Ishikawa (cell line): Measurements from ENCODE around the gene KCNT1.

Experiments used
- CREB1 ChIP-seq: IDR thresholded peaks from 2 replicates; pipeline ENCODE4 v1.6.1; 2012; ENCODE audit warnings: low read depth
- EP300 ChIP-seq: IDR thresholded peaks from 2 replicates; pipeline ENCODE4 v1.6.1; 2012; ENCODE audit warnings: borderline replicate concordance
- FOXM1 ChIP-seq: IDR thresholded peaks from 2 replicates; pipeline ENCODE4 v1.6.1; 2012; ENCODE audit warnings: low read depth, borderline replicate concordance
- RAD21 ChIP-seq: IDR thresholded peaks from 2 replicates; pipeline ENCODE4 v1.6.1; 2012; ENCODE audit warnings: low read depth
- TAF1 ChIP-seq: IDR thresholded peaks from 2 replicates; pipeline ENCODE4 v1.6.1; 2012; ENCODE audit warnings: low read depth, mild to moderate bottlenecking
- YY1 ChIP-seq: IDR thresholded peaks from 2 replicates; pipeline ENCODE4 v1.6.1; 2012; ENCODE audit warnings: low read depth
- TF ChIP-seq, protein P1 (sequence below): IDR thresholded peaks from 2 replicates; pipeline ENCODE4 v1.6.1; 2012; ENCODE audit warnings: low read depth, mild to moderate bottlenecking

DNA sequence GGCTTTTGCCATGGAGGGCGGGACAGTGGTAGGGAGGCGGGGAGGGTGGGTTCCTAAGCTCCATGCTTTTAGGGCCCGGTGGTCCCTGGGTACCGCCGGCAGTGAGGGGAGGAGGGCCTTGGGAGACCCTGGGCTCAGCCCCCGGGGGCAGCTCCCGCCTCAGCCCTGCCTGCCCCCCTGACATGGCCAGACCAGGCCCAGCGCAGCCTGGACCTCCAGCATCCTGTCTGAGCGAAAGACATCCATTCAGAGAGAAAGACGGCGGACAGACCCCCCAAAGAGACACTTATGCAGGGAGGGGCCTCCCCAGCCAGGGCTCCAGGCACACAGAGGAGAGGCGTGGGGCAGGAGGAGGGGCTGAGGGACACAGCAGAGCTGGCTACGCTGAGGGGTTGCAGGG, 45.3 kb downstream of the KCNT1 start:
- TF ChIP-seq FOXM1 (no peak), CREB1 (no peak), TAF1 (no peak), EP300 (no peak), YY1 (no peak), RAD21 (no peak)
- TF ChIP-seq, protein P1, sequence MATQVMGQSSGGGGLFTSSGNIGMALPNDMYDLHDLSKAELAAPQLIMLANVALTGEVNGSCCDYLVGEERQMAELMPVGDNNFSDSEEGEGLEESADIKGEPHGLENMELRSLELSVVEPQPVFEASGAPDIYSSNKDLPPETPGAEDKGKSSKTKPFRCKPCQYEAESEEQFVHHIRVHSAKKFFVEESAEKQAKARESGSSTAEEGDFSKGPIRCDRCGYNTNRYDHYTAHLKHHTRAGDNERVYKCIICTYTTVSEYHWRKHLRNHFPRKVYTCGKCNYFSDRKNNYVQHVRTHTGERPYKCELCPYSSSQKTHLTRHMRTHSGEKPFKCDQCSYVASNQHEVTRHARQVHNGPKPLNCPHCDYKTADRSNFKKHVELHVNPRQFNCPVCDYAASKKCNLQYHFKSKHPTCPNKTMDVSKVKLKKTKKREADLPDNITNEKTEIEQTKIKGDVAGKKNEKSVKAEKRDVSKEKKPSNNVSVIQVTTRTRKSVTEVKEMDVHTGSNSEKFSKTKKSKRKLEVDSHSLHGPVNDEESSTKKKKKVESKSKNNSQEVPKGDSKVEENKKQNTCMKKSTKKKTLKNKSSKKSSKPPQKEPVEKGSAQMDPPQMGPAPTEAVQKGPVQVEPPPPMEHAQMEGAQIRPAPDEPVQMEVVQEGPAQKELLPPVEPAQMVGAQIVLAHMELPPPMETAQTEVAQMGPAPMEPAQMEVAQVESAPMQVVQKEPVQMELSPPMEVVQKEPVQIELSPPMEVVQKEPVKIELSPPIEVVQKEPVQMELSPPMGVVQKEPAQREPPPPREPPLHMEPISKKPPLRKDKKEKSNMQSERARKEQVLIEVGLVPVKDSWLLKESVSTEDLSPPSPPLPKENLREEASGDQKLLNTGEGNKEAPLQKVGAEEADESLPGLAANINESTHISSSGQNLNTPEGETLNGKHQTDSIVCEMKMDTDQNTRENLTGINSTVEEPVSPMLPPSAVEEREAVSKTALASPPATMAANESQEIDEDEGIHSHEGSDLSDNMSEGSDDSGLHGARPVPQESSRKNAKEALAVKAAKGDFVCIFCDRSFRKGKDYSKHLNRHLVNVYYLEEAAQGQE, result no peak
